ENCODE results near the gene FPR2.

GRCh38 chr19:51729781-51730180 is 31.2 kb upstream of the FPR2 start:
- TF ChIP-seq EP300 (IDR thresholded peaks at IDR 0.05) (no peak), CTCF (IDR thresholded peaks at IDR 0.05) (no peak), POLR2A (IDR thresholded peaks at IDR 0.05) (no peak), POLR2AphosphoS5 (IDR thresholded peaks at IDR 0.05) (no peak)

Measured in stomach (tissue), 4 donors.